ENCODE data around the gene MYOCD. TPM values are rescaled to one million over a fixed set of nuclear protein-coding genes. Genes with fewer than 3 reads are reported as not detected.

The MYOCD gene
- total RNA-seq, 2 donors from 2014 or later = not detected

GRCh38 chr17:12815642-12816141 is 150.0 kb downstream of the MYOCD start:
- ATAC-seq (no peak), DNase-seq (ENCODE audit: low spot score in 2 of 2) (no peak)
- H3K9me3 Mint-ChIP-seq = peaks cover 12 to 22% of the 10 kb centered on the region in 2 donors
- no peak overlapping the region for H3K27ac Mint-ChIP-seq
- no peaks in the 10 kb centered on the region for H3K36me3 Mint-ChIP-seq

Other genes with a start within 250 kb of the MYOCD start
- under 1 TPM in 1 of 2 donors, not detected in 1; 0.21 TPM for gene ARHGAP44, start 123.6 kb downstream of the MYOCD start, total RNA-seq

All from activated naive CD4-positive, alpha-beta T cell treated with anti-CD3 and anti-CD28 coated beads, Interleukin-2, amount 50 U/mL, for 72 hours (primary cell).